CMK (cell line): ENCODE results near the gene NHLRC4.
A peak's percentile ranks its signal among the peaks of the same experiment; 100 is the strongest.
"Not testable (repeated sequence)": the region's sequence is repeated elsewhere in the genome, so short reads cannot be mapped to it uniquely, and the experiment has no call there.

Experiments
- DNase-seq: peaks from one replicate; pipeline ENCODE4 v3.0.0-alpha.2; 2010; ENCODE audit warnings: low read depth

Gene NHLRC4

GRCh38 chr16:583470-583814 is 16.6 kb downstream of the NHLRC4 start:
- DNase-seq: no peak

- no peak for DNase-seq
Measured at GRCh38 chr16:583815-584591, 17.2 kb downstream of the NHLRC4 start.

GRCh38 chr16:585351-585750 is 18.5 kb downstream of the NHLRC4 start:
- no peak for DNase-seq

GRCh38 chr16:586047-586644 is 19.3 kb downstream of the NHLRC4 start:
- no peak for DNase-seq

- DNase-seq: no peak
Measured at GRCh38 chr16:586645-587590, 20.1 kb downstream of the NHLRC4 start.

- DNase-seq: no peak
Measured at GRCh38 chr16:588639-588888, 21.8 kb downstream of the NHLRC4 start.

- DNase-seq: peak; percentile 81
Measured at GRCh38 chr16:588889-589657, 22.3 kb downstream of the NHLRC4 start.

DNA sequence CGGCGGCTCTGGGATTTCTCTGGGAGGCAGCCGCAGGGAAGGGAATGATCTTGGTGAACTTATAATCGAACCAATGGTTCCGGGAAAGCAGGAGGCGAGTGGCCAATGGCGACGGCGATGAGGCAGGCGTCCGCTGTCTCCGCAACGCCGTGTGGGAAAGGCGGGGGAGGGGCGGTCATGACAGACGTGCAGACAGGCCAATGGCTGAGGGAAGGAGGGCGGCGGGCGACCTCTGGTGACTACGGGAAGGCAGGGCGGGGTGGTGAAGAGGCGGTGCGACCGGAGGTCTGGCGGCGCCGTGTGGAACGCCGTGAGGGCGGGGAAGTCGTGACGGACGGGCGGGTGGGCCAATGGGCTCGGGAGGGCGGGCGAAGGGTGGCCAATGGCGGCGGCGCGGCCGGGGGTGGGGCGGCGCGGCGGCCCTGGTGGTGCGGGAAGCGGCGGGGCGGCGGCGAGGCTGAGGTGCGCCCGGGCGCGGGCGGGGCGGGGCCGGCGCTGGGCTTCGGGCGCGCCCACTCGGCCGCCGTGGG is 22.9 kb downstream of the NHLRC4 start, which contains the start of gene RAB40C:
Gene RAB40C, plus strand, starts transcription at position 409 of the 530 bp plus-strand sequence. CDS start 226 bp downstream, outside the sequence.
- DNase-seq: peak; percentile 91

GRCh38 chr16:590188-590814 is 23.5 kb downstream of the NHLRC4 start:
- DNase-seq: no peak

DNA sequence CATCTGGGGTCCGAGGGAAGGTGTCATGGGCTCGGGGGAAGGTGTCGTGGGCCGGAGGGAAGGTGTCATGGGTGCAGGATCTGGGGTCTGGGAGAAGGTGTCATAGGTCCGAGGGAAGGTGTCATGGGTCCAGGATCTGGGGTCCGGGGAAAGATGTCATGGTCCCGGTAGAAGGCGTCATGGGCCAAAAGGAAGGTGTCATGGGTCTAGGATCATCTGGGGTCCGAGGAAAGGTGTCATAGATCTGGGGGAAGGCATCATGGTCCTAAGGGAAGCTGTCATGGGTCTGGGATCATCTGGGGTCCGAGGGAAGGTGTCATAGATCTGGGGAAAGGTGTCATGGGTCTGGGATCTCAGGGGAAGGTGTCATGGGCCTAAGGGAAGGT is 24.0 kb downstream of the NHLRC4 start:
- no peak for DNase-seq

GRCh38 chr16:591231-591630 is 24.4 kb downstream of the NHLRC4 start:
- DNase-seq: no peak

DNA sequence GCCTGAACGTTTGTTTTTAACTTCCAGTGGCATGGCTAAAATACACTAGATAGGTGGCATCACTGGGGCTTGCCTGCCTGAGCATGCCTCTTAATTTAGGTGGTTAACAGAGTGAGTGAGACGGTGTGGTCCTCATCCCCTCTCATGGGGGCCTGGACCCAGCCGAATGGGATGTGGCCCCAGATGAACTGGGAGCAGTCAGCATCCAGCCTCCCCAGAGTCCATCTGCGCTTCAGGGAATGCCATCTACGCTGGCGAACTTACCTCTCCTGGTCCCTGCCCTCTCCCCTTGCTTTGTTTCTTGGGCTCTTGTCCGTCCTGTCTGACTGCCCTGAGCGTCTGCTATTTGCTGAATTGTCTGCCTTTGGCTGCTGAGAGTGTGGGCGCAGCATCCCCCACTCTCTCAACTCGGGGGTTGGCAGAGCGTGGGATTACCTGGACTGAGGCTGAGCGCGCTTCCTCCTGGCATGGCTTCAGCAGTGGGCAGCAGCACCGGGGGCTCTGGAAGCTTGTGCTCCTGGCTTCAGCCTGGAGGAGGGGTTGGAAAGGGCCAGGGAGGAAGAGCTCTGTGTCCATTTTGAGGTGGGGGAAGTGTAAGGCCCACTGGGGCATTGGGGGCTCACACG is 25.2 kb downstream of the NHLRC4 start:
- no peak for DNase-seq

- no peak for DNase-seq
Measured at GRCh38 chr16:592518-593306, 25.9 kb downstream of the NHLRC4 start.

DNA sequence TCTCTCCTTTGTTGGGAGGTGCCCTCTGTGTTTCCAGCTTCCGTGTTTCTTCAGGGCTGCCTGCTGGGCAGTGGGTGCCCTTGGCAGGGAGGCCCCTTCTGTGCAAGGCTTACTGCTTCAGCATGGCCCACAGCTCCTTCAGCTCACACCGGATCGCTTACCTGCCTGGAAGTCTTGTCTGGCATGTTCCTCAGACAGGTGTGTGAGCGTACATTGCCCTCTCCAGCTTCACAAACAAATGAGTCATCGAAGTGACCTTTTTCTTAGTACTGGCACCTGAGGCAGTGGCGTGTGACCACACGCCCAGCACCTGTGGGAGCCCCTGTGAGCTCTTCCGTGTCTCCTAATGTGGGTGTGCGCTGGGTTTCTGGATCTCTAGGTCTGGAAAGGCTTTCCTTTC is 26.6 kb downstream of the NHLRC4 start:
- no peak for DNase-seq

DNA sequence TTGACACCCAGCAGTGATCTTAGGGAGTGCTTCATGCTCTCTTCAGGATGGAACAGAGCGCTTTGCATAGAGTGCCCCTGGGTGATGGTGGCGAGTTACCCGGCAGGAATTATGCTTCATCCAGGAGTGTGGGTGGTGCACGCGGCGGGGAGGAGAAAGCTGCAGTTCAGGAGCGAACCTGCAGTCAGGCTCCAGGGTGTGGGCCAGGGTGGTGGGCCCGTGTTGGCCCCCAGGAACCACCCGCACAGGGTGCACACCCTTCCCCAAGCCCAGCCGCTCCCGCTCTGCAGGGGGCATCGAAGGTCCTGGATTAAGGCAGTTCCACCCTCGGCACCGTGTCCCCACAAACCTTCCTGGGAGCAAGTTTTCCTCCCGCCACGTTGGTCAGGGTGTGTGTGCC is 27.0 kb downstream of the NHLRC4 start:
- no peak for DNase-seq

DNA sequence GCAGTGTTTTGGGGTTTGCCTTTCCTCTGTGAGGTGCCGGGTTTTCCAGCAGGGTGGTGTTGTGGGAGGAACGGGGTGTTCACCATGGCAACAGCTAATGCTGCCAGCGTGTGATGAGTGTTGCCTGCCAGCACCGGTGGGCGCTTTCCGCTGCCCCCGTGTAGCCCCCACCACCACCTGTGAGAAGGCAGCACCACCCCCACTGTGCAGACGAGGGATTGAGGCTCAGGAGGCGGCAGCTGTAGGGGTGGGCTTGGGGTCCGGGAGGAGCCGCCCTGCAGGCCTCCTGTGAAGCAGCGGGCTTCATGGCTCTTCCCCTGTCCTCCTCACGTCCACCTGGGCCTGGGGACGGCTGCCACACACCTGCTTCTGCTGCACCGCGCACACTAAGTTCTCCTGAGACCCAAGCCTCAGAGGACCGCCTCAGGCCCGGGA is 28.3 kb downstream of the NHLRC4 start:
- DNase-seq: no peak

DNA sequence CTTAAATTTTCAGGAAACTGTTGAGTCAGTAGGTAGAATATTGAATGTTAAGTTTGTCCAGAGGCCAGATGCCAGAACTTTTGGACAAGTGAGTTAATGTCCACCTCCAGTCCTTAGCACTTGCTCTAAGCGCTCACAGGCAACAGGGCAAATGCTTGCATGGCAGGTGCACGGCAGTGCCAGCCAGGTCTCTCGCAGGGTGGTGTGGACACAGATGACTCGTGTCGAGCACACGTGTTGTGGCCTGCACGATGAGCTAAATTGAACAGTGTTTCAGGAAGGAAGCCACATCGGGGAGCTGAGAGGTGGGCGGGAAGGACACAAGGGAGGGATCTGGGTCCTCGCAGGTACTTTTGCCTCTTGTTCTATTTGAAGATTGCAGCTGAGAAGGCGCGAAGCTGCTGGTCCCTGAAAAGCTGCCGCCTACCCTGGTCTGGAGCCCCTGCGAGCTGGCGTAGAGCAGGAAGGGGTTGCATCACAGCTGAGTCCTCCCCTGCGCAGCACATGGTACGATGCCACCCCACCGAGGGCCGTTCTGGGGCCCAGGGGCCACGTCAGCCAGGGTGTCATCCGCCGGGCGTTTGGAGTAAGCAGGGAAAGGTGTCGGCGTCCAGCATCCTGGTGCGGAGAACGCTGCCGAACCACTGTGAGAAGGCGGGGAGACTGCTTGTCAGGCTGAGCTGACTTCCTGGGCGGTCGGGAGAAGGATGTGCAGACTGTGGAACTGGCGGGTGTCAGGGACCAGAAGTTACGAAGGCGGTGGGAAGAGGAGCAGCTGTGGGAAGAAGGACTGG is 29.3 kb downstream of the NHLRC4 start:
- no peak for DNase-seq

GRCh38 chr16:596736-597060 is 29.9 kb downstream of the NHLRC4 start:
- no peak for DNase-seq

DNA sequence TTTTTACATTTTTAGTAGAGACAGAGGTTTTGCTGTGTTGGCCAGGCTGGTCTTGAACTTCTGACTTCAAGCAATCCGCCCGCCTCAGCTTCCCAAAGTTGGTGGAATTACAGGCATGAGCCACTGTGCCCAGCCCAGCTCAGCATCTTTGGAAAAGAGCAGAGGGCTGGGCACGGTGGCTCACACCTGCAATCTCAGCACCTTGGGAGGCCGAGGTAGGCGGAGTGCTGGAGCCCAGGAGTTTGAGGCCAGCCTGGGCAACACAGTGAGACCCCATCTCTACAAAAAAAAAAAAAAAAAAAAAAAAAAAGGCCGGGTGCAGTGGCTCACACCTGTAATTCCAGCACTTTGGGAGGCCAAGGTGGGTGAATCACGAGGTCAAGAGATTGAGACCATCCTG is 30.9 kb downstream of the NHLRC4 start:
- not testable (repeated sequence) for DNase-seq
